SKM-1 (cell line): ENCODE data around the gene RPTOR.
"Not testable (repeated sequence)": the region's sequence is repeated elsewhere in the genome, so short reads cannot be mapped to it uniquely, and the experiment has no call there.

Source experiments
- DNase-seq: peaks from one replicate; lab custom pipeline; 2025; ENCODE audit not compliant: unreplicated experiment; lab: John Stamatoyannopoulos, UW

RPTOR gene

GRCh38 chr17:80612997-80613731 lies 68.5 kb downstream of the RPTOR start:
- no peak for DNase-seq

GRCh38 chr17:80613732-80614071 lies 69.1 kb downstream of the RPTOR start:
- DNase-seq: no peak

- no peak for DNase-seq
Measured at GRCh38 chr17:80614332-80615047, 69.9 kb downstream of the RPTOR start.

GRCh38 chr17:80615376-80615775 lies 70.7 kb downstream of the RPTOR start:
- DNase-seq: no peak

- DNase-seq: no peak
Measured at GRCh38 chr17:80616705-80617104, 72.1 kb downstream of the RPTOR start.

GRCh38 chr17:80618304-80618703 lies 73.7 kb downstream of the RPTOR start:
- DNase-seq: no peak

GRCh38 chr17:80619535-80620235 lies 75.0 kb downstream of the RPTOR start:
- no peak for DNase-seq

GRCh38 chr17:80621335-80621996 lies 76.8 kb downstream of the RPTOR start:
- DNase-seq: no peak

GRCh38 chr17:80621997-80622357 lies 77.3 kb downstream of the RPTOR start:
- DNase-seq: no peak

- DNase-seq: no peak
Measured at GRCh38 chr17:80624864-80625263, 80.2 kb downstream of the RPTOR start.

GRCh38 chr17:80625627-80626026 lies 81.0 kb downstream of the RPTOR start:
- DNase-seq: no peak

- DNase-seq: not testable (repeated sequence)
Measured at GRCh38 chr17:80628881-80629280, 84.2 kb downstream of the RPTOR start.

GRCh38 chr17:80629298-80630028 lies 84.8 kb downstream of the RPTOR start:
- DNase-seq: no peak

- DNase-seq: no peak
Measured at GRCh38 chr17:80630560-80631120, 86.0 kb downstream of the RPTOR start.

- DNase-seq: no peak
Measured at GRCh38 chr17:80631142-80632045, 86.8 kb downstream of the RPTOR start.

GRCh38 chr17:80632046-80632581 lies 87.5 kb downstream of the RPTOR start:
- no peak for DNase-seq

- DNase-seq: no peak
Measured at GRCh38 chr17:80633207-80633606, 88.6 kb downstream of the RPTOR start.

- DNase-seq: no peak
Measured at GRCh38 chr17:80633994-80634566, 89.4 kb downstream of the RPTOR start.
